DMS153 treated with DMSO at 0.1 percent for 48 hours (cell line): ENCODE data around the gene NINJ1.
A peak's percentile ranks its signal among the peaks of the same experiment; 100 is the strongest.

Experiments
- DNase-seq: peaks from one replicate; lab custom pipeline; 2025; ENCODE audit not compliant: unreplicated experiment; lab: John Stamatoyannopoulos, UW

Gene NINJ1

GRCh38 chr9:93133681-93134014, 403 bp downstream of the NINJ1 start:
- DNase-seq, result no peak

DNA sequence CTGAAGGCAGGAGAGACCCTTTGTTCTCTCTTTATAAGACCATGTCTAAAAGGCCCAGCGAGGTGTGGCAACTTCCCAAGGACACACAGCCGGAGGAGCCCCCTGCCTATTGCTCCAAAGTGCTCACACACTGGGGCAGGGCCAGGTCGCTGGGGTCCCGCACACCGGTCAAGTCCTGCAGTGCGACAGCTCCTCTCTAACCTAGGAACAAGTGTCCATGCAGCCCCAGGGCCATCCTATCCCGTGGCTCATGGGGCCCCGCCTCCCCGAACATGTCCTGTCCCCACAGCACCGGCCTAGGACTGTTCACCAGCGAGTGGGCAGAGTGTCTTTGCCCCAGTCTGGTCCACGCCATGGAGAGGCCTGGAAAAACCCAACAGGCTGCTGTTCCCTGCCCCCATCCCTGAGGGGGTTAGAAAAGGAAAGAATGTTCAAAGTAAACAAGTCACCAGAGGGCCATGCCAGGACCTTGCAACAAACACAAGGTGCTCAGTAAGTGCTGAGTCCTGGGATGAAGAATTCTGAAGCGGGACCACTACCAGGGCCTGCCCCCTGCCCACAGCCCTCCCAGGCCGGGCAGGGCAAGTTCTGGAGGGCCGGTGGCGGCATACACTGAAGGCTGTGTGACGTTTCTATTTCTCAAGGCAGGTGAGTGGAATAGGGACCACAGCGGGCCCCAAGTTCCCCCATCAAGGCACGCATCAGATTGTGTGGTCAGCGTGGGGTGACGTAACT, 938 bp downstream of the NINJ1 start:
- no peak for DNase-seq

DNA sequence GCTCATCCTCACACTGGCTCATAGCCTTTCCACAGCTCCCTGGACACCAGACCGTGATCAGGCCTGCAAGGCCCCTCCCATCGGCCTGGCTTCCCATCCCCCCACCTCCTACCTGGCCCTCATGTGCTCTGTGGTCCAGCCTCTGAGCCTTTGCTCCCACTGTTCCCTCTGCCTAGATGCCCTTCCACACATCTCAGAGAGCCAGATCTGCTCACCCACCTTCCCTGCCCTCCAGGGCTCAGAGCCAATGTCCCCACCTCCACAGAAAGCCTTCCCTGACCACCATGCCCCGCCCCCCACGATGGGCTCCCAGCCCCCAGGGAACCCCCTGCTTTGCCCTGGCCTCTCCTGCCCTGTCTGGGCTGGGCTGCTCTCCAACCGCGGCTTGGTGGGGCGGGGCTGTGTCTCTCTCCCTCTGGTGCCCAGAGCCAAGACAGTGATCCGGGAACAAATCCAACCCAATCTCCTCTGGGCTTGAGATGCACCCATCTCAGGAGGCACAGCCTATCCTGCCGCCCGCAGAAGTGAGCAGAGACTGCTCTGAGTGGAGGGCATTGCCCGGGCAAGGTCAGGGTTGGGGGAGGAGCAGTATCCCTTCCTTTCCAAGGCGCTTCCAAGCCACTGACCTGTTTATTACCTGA, 1.6 kb downstream of the NINJ1 start:
- DNase-seq, result peak; percentile 11

- no peak for DNase-seq
These were observed 2.3 kb downstream of the NINJ1 start for GRCh38 chr9:93131599-93132286.

- no peak for DNase-seq
These were observed 3.1 kb downstream of the NINJ1 start for GRCh38 chr9:93130861-93131481.

DNA sequence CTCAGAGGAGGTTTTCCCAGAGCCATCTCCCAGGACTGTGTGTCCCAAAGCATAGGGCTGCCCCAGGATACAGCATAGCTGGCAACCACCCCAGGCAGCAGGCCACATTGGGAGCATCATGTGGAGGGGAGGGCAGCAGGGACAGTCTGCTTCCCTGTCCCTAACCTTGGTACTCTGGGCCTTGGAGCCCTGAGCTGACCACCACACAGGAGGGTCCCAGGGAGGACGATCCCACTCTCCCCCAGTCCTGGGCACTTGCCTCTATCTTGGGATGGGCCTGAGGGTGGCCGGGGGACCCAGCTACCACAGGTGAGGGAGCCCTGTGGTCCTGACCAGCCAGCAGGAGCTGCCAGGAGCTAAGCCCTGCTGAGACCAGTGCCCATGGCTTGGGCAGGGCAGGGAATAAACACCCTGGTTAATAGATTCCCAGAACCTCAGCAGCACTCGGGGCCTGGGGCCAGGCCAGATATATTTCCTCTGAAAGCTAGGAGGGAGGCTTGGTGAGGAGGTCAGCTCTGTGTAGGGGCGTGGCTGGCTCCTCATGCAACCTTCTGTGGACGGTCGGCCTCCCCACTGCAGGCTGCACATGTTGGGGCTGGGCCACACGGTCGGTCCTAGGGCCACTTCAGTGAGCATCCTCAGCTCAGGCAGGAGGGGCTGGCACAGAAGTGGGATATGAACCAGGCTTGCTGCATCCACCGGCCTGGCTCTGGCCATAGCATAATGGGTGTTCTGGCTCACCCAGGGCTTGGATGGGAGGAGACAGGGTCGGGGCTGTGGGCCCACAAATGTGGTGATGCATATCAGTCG, 4.2 kb downstream of the NINJ1 start:
- DNase-seq, result no peak

DNA sequence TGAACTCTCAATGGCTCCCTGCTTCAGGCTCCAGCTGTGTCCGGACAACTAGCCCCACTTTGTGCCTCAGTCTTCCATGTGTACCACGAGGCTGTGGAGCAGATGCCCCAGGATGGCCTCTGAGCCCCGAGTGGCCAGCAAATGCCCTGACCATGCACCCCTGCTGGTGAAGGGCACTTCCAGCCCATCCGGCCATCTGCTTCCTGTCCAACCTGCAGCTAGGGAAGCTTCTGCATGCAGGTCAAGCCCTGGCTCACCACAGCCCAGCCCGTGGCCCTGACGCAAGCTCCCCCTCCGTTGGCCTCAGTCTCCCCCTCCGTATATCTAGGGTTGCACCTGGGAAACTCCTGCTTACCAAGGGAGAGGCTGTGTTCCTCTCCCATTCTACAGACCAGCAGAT, 4.8 kb downstream of the NINJ1 start:
- DNase-seq, result no peak

DNA sequence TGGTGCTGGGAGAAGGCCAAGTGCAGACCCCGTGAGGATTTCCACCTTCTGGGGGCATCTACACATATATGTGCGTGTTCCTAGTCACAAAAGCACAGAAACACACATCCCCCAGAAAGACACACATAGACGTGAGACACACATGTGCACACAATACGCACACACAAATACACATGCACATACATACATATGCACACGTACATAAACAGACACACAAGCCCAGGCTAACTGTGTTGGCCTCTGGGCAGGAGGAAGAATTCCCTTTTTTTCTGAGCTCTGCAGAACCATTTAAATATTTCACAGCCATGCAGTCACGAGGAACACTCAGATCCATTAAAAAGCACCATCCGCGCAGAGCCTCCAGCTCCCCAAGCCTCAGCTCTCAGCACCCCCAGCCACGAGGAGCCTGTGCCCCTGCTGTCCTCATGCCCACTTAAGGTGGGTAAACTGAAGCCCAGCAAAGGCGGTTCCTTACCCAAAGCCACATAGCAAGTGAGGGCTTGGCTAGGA, 5.3 kb downstream of the NINJ1 start:
- no peak for DNase-seq

DNA sequence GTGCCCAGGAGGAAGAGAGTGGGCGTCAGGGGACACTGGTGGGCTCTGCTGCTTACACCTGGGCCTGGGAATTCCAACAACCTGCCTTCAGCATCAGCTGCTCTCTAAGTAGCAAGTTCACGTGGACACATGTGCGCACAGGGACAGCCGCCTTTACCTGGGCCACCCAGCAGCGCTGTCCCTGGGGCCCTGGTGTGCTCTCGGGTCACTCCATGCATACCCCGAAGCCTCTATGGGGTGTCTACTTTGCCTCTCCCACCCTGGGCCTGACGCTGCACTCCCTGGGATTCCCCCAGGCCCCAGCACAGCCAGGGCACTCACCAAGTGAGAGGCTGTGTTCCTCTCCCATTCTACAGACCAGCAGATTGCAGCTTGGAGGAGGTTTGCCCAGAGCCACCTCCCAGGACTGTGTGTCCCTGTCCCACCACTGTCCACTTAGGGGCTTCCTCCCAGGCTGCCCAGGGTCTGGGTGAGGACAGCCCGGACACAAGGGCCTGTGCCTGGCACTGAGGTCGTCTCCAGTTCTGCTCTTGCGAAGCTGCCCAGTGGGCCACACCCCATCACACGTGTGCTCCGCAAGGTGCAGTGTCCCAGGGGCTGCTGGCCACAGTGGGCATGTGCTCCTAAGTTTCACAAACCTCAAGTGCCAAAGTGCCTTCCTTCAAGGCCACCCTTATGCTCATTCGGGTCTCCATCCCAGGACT, 5.9 kb downstream of the NINJ1 start:
- DNase-seq, result no peak

GRCh38 chr9:93127395-93127911, 6.6 kb downstream of the NINJ1 start:
- no peak for DNase-seq

- no peak for DNase-seq
These were observed 7.2 kb downstream of the NINJ1 start for GRCh38 chr9:93126825-93127368.

- no peak for DNase-seq
These were observed 7.8 kb downstream of the NINJ1 start for GRCh38 chr9:93126151-93126781.

DNA sequence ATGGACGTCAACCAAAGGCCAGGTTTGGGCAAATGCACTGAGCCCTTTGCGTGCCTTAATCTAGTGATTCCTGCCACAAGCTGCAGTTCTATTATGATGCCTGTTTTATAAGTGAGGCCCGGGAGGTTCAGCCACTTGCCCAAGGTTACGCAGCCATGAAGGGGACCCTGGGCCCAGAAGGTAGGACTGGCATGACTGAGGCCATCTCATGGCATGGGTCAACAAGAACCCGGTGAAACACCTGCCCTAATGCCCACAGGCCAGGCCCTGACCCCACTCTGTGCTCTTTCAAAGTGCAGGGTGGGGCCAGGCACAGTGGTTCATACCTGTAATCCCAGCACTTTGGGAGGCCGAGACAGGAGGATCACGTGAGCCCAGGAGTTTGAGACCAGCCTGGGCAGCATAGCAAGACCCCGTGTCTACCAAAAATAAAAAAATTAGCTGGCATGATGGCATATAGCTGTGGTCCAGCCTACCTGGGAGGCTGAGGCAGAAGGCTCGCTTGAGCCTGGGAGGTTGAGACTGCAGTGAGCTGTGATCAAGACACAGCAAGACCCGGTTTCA, 8.6 kb downstream of the NINJ1 start:
- no peak for DNase-seq

DNA sequence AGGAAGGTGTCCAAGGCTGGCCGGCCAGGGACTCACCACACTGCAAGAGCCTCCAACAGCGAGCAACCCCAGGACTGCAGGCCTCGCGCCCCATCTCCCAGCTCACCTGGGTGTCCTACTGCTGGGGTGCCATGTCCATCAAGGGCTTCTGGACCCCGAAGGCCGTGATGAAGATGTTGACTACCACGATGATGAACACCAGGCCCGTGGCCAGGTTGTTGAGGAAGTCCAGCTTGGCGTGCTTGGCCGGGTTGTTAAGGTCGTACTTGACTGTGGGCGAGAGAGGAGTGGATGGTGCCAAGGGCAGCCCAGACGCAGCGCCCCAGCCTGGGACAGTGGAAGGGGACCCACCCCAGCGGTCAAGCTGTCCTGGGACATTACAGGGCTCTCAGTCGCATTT, 9.3 kb downstream of the NINJ1 start:
- no peak for DNase-seq

DNA sequence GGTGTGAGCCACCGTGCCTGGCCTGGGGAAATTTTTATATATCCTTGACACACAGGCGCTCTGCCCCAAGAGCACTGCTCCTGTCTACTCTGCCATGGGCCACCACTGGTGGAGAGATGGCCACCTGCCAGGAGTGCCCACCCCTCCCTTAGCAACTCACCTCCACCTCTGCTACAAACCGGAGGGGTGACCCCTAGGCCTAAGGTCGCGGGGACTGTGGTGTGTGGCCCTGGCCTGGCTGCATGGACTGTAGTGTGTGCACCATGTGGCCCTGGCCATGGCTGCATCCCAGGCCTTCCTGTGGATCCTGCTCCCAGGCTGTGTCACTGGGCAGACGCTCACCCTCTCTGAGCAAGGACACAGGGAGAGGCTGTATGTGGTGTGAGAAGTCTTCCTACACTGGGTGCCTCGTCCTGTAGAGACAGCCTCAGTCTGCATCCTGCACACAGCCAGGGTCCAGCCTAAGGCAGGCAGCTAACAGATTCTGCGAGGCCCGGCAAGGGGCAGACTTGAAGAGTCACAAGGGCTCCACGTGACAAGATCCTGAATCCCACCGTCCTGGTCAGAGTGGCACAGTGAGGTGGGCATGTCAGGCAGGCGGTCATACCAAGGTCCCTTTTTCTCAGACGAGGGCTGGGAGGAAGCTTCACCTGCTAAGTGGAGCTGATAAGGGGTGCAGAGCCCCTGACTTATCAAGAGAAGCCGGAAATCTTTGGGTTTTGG, 10.3 kb downstream of the NINJ1 start:
- no peak for DNase-seq

- DNase-seq, result no peak
These were observed 11.3 kb downstream of the NINJ1 start for GRCh38 chr9:93122721-93123221.

GRCh38 chr9:93121316-93122241, 12.5 kb downstream of the NINJ1 start:
- no peak for DNase-seq
